Bronchial epithelial cell (primary cell): ENCODE results near the gene INTS3. TPM values are rescaled to one million over a fixed set of nuclear protein-coding genes. Genes with fewer than 3 reads are reported as not detected.
"Not testable (repeated sequence)": the region's sequence is repeated elsewhere in the genome, so short reads cannot be mapped to it uniquely, and the experiment has no call there.

Experiments used
- DNase-seq: peaks from one replicate; pipeline ENCODE4 v3.0.0-alpha.2; 2010; ENCODE audit warnings: low read depth
- FAIRE-seq: peaks from 2 replicates; lab custom pipeline; 2011; peaks lifted over from hg19 to GRCh38; lab: Jason Lieb, UNC
- H3K27me3 ChIP-seq: 2 replicates; pipeline ENCODE4 v1.5.1; 2011; ENCODE audit warnings: low read length; ENCODE audit not compliant: control insufficient read depth, insufficient read depth
- H3K36me3 ChIP-seq: 2 replicates; pipeline ENCODE4 v1.5.1; 2011; ENCODE audit warnings: low read length; ENCODE audit not compliant: control insufficient read depth, insufficient read depth
- H3K4me3 ChIP-seq: 2 replicates; pipeline ENCODE4 v1.5.1; 2011; ENCODE audit warnings: mild to moderate bottlenecking, low read depth, low read length, control low read depth
- total RNA-seq: library from RNA; depleted of rRNA; stranded (reverse); fragments of >200 nt; gene quantifications from 2 replicates; pipeline ENCODE4 v1.2.1, GENCODE V29; 2014
- TF ChIP-seq, protein P1 (sequence below): IDR thresholded peaks from 2 replicates; pipeline ENCODE4 v1.5.1; 2011; ENCODE audit warnings: mild to moderate bottlenecking, moderate library complexity, low read length, control low read depth, inconsistent platforms; ENCODE audit not compliant: insufficient read depth, severe bottlenecking

INTS3 gene
- total RNA-seq, 1 donor from 2014 or later, result 12.6 TPM

DNA sequence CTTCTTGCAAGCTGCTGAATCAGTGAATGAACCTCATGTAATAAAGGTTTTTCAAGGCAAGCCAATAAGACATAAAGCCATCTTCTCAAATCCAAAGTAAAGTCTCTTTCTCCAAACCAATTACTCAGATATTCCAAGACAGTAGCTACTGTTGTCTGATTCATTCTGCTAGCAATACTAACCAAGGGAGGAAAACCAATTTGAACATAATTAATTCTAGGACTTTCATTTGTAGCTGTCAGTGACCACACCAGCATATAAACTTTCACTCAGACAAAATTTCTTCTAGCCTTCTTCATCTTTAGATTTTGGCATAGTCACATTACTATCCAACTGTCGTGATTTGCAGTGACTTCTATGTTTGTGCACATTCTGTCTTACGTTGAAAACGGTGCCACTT lies 10.5 kb upstream of the INTS3 start:
- no peak for DNase-seq
- no peak for FAIRE-seq
- Histone ChIP-seq H3K4me3 (no peak overlapping the region), H3K36me3 (no peaks in the 10 kb centered on the region), H3K27me3 (no peaks in the 10 kb centered on the region)
- TF ChIP-seq, protein P1, sequence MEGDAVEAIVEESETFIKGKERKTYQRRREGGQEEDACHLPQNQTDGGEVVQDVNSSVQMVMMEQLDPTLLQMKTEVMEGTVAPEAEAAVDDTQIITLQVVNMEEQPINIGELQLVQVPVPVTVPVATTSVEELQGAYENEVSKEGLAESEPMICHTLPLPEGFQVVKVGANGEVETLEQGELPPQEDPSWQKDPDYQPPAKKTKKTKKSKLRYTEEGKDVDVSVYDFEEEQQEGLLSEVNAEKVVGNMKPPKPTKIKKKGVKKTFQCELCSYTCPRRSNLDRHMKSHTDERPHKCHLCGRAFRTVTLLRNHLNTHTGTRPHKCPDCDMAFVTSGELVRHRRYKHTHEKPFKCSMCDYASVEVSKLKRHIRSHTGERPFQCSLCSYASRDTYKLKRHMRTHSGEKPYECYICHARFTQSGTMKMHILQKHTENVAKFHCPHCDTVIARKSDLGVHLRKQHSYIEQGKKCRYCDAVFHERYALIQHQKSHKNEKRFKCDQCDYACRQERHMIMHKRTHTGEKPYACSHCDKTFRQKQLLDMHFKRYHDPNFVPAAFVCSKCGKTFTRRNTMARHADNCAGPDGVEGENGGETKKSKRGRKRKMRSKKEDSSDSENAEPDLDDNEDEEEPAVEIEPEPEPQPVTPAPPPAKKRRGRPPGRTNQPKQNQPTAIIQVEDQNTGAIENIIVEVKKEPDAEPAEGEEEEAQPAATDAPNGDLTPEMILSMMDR, result no peak

DNA sequence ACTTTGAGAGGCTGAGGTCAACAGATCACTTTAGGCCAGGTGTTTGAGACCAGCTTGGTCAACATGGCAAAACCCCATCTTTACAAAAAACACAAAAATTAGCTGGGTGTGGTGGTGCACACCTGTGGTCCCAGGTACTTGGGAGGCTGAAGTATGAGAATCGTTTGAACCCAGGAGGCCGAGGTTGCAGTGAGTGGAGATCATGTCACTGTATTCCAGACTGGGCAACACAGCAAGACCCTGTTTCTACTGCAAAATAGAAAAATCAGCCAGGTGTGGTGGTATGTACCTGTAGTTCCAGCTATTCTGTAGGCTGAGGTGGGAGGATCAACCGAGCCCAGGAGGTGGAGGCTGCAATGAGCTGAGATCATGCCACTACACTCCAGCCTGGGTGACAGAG lies 4.2 kb upstream of the INTS3 start:
- H3K36me3 ChIP-seq, result no peaks in the 10 kb centered on the region
- no peaks in the 10 kb centered on the region for H3K27me3 ChIP-seq
- TF ChIP-seq, protein P1, result no peak
- DNase-seq (no peak), FAIRE-seq (no peak)
- no peak overlapping the region for H3K4me3 ChIP-seq

DNA sequence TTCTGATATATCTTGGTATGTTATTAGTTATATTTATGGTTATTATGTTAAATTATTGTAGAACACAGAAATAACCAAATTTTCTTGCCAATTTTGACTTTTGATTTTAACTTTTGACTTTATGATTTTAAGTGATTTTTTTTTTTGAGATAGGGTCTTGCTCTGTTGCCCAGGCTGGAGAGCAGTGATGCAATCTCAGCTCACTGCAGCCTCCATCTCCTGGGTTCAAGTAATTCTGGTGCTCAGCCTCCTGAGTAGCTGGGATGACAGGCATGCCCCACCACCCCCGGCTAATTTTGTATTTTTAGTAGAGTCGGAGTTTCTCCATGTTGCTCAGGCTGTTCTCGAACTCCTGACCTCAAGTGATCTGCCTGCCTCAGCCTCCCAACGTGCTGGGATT lies 3.2 kb upstream of the INTS3 start:
- not testable (repeated sequence) for FAIRE-seq, H3K27me3 ChIP-seq, H3K36me3 ChIP-seq, H3K4me3 ChIP-seq, DNase-seq

DNA sequence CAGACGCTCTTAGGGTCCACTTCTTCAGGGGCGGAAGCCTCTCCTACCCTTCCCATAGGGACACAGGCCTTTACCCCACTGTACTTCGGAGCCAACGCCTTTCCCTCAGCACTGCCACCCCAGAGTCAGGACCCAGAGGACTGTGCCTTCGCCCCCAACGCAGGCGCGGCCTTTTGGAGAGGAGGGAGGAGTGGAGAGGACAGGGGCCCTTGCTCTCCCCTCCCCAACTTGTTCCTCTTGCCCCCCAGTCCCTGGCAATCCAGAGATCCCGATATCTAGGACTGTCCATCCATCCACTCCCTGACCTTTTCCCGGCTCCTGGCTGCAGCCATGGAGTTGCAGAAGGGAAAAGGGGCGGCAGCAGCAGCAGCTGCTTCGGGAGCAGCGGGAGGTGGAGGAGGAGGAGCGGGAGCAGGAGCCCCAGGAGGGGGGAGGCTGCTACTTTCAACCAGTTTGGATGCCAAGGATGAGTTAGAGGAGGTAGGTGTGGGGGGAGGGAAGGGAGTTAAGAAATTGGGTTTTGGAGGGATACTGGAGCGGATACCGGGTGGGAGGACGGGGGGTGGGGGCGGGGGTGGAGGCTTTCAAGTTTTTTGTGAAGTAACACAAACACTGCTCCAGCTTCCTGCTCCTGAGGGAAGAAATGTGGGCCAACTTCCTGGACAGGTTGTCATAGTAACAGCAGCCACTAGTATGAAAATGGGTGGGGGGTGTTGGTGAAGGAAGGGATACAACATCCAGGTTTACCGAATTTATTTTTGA lies 636 bp downstream of the INTS3 start:
- DNase-seq, result peak; percentile 12
- Histone ChIP-seq H3K27me3 (no peaks in the 10 kb centered on the region), H3K4me3 (peak overlapping the region; percentile 92), H3K36me3 (no peaks in the 10 kb centered on the region)
- TF ChIP-seq, protein P1, result no peak
- no peak for FAIRE-seq

DNA sequence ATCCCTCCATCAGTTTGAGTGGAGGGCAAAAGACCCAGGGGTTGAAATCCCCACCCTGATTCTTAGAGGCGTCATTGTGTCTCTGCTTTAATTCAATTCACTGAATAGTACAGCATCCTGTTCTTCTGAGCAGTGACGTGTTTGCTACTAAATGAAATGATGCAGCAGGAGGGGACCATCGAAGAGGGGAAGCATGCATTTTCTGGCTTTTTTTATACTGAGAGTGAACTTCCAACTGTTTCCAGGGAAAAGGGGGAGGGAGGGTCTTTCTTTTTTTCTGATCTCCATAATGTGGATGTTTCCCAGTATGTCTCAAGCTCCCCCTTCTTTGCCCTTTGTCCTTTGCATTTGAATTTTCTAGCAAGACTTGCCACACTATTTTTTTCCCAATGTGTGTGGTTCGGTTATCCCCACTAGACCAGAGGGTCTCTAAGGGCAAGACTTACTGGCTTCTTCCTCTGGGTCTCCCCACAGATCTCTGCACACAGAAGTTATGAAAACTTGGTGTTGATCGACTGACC lies 2.7 kb downstream of the INTS3 start:
- Histone ChIP-seq H3K36me3 (no peaks in the 10 kb centered on the region), H3K27me3 (no peaks in the 10 kb centered on the region), H3K4me3 (no peak overlapping the region)
- TF ChIP-seq, protein P1, result no peak
- FAIRE-seq (no peak), DNase-seq (no peak)

DNA sequence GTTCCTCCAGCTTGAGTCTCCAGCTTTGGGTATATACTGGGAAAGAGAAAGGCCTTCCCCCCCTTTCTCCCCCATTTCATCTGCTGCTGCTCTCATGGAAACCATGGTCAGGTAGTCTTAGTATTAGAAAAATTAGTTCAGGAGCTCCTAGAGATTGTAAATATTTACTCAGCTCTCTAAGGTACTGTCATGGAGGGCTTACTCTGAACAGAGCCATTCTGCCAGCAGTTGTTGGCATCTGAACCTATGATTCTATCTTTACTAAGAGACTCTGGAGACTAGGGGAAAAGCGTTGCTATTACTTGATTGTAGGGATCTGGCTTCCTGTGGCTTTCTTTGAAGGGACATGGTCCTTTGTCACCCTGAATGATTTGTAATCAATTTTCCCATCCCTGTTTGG lies 6.1 kb downstream of the INTS3 start:
- TF ChIP-seq, protein P1, result no peak
- no peak for FAIRE-seq
- DNase-seq, result no peak
- Histone ChIP-seq H3K27me3 (no peaks in the 10 kb centered on the region), H3K4me3 (no peak overlapping the region), H3K36me3 (peaks cover 2% of the 10 kb centered on the region)
